ENCODE data around the gene NHEJ1. TPM values are rescaled to one million over a fixed set of nuclear protein-coding genes. Genes with fewer than 3 reads are reported as not detected.

NHEJ1 gene
- total and polyA plus RNA-seq, 9 of the 15 experiments (the other 6 are each of a cell fraction or from before 2014, with no cell fraction given): 9.0 to 23.7 (median 13.9) TPM

DNA sequence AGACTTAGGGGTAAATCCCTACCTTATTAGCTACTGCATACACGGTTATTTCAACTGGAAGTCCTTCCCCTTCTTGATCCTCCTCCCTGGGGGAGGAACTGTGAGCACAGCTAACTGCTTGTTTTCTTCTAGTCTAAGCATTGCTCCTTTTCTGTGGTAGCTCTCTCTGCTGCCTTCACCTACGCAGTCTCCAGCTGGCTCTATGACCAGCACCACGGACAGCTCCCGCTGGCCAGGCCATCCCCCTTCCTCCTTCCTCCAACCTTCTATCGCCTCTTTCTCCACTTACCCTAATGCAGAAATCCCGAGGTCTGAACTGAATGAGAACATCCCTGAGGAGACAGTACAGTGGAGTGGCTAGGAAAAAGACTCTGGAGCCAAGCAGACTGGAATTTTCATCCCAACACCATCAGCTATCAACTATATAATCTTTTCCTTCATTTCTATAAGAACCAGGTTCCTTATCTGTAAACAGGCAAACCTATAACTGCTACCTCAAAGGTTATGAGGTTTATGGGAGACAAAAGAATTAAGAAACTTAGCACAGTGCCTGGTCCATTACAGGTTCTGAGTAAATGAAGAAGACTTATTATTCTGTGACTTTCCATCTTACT lies 114.6 kb downstream of the NHEJ1 start (continued):
- TF ChIP-seq, protein P1, sequence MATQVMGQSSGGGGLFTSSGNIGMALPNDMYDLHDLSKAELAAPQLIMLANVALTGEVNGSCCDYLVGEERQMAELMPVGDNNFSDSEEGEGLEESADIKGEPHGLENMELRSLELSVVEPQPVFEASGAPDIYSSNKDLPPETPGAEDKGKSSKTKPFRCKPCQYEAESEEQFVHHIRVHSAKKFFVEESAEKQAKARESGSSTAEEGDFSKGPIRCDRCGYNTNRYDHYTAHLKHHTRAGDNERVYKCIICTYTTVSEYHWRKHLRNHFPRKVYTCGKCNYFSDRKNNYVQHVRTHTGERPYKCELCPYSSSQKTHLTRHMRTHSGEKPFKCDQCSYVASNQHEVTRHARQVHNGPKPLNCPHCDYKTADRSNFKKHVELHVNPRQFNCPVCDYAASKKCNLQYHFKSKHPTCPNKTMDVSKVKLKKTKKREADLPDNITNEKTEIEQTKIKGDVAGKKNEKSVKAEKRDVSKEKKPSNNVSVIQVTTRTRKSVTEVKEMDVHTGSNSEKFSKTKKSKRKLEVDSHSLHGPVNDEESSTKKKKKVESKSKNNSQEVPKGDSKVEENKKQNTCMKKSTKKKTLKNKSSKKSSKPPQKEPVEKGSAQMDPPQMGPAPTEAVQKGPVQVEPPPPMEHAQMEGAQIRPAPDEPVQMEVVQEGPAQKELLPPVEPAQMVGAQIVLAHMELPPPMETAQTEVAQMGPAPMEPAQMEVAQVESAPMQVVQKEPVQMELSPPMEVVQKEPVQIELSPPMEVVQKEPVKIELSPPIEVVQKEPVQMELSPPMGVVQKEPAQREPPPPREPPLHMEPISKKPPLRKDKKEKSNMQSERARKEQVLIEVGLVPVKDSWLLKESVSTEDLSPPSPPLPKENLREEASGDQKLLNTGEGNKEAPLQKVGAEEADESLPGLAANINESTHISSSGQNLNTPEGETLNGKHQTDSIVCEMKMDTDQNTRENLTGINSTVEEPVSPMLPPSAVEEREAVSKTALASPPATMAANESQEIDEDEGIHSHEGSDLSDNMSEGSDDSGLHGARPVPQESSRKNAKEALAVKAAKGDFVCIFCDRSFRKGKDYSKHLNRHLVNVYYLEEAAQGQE (IDR thresholded peaks at IDR 0.05; ENCODE audit: borderline replicate concordance): peak; percentile 99
- TF ChIP-seq, protein P1 (CRISPR knock-in tag; IDR thresholded peaks at IDR 0.05; ENCODE audit: low read depth): peak; percentile 96
- no peak for TF ChIP-seq ZNF253 (CRISPR knock-in tag; conservative IDR thresholded peaks at IDR 0.05)
- peak; percentile 43 for TF ChIP-seq SAP30 (IDR thresholded peaks at IDR 0.05; ENCODE audit: borderline replicate concordance, insufficient read depth, low read depth, low read length, poor library complexity, severe bottlenecking)
- TF ChIP-seq ARHGAP35 (IDR thresholded peaks at IDR 0.05; ENCODE audit: partially characterized antibody): no peak
- TF ChIP-seq ZNF347 (CRISPR knock-in tag; IDR thresholded peaks at IDR 0.05; ENCODE audit: low read depth): no peak
- TF ChIP-seq EHMT2 (IDR thresholded peaks at IDR 0.05): peak; percentile 98
- TF ChIP-seq SIN3A (IDR thresholded peaks at IDR 0.05; ENCODE audit: borderline replicate concordance in 2 of 2, control insufficient read depth in 1 of 2, low read depth in 2 of 2, low read length in 2 of 2): peak; percentile 41 to 76; a peak in 1 of 4 replicates
- no peak for TF ChIP-seq HDGF (IDR thresholded peaks at IDR 0.05)
- peak; percentile 13 to 31; a peak in 1 of 4 replicates for TF ChIP-seq NRF1 (conservative IDR thresholded peaks at IDR 0.05 in 1 of 2, IDR thresholded peaks at IDR 0.05 in 1 of 2)
- TF ChIP-seq ILK (tag; IDR thresholded peaks at IDR 0.05; ENCODE audit: borderline replicate concordance, low read depth): no peak
- TF ChIP-seq, protein P2, sequence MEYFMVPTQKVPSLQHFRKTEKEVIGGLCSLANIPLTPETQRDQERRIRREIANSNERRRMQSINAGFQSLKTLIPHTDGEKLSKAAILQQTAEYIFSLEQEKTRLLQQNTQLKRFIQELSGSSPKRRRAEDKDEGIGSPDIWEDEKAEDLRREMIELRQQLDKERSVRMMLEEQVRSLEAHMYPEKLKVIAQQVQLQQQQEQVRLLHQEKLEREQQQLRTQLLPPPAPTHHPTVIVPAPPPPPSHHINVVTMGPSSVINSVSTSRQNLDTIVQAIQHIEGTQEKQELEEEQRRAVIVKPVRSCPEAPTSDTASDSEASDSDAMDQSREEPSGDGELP (CRISPR knock-in tag; IDR thresholded peaks at IDR 0.05; ENCODE audit: borderline replicate concordance): peak; percentile 89
- TF ChIP-seq, protein P3, sequence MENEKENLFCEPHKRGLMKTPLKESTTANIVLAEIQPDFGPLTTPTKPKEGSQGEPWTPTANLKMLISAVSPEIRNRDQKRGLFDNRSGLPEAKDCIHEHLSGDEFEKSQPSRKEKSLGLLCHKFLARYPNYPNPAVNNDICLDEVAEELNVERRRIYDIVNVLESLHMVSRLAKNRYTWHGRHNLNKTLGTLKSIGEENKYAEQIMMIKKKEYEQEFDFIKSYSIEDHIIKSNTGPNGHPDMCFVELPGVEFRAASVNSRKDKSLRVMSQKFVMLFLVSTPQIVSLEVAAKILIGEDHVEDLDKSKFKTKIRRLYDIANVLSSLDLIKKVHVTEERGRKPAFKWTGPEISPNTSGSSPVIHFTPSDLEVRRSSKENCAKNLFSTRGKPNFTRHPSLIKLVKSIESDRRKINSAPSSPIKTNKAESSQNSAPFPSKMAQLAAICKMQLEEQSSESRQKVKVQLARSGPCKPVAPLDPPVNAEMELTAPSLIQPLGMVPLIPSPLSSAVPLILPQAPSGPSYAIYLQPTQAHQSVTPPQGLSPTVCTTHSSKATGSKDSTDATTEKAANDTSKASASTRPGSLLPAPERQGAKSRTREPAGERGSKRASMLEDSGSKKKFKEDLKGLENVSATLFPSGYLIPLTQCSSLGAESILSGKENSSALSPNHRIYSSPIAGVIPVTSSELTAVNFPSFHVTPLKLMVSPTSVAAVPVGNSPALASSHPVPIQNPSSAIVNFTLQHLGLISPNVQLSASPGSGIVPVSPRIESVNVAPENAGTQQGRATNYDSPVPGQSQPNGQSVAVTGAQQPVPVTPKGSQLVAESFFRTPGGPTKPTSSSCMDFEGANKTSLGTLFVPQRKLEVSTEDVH (IDR thresholded peaks at IDR 0.05; ENCODE audit: low read depth, partially characterized antibody): no peak
- TF ChIP-seq HNRNPUL1 (IDR thresholded peaks at IDR 0.05; ENCODE audit: low read length): no peak
- no peak for TF ChIP-seq ZNF184 (CRISPR knock-in tag; IDR thresholded peaks at IDR 0.05)
- TF ChIP-seq EZH2 (IDR thresholded peaks at IDR 0.05; ENCODE audit: borderline replicate concordance, low read depth, low read length): no peak

Measured in K562 (cell line).